ENCODE results near the gene DENND5A.
A peak's percentile ranks its signal among the peaks of the same experiment; 100 is the strongest.
"Not testable (repeated sequence)": the region's sequence is repeated elsewhere in the genome, so short reads cannot be mapped to it uniquely, and the experiment has no call there.

Gene DENND5A

GRCh38 chr11:9176136-9176535 lies 89.0 kb downstream of the DENND5A start:
- DNase-seq (ENCODE audit: low read depth), result no peak

DNA sequence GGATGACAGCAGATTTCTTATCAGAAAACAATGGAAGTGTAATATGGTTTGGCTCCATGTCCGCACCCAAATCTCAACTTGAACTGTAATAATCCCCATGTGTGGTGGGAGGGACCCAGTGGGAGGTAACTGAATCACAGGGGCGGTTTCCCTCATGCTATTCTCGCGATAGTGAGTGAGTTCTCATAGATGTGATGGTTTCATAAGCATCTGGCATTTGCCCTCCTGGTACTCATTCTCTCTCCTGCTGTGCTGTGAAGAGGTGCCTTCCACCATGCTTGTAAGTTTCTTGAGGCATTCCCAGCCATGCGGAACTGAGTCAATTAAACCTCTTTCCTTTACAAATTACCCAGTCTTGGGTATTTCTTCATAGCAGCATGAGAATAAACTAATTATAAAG lies 92.8 kb downstream of the DENND5A start:
- no peak for DNase-seq (ENCODE audit: low read depth)

GRCh38 chr11:9170450-9170849 lies 94.7 kb downstream of the DENND5A start:
- peak; percentile 51 for DNase-seq (ENCODE audit: low read depth)

GRCh38 chr11:9169595-9170295 lies 95.4 kb downstream of the DENND5A start:
- no peak for DNase-seq (ENCODE audit: low read depth)

GRCh38 chr11:9161991-9162390 lies 103.2 kb downstream of the DENND5A start:
- not testable (repeated sequence) for DNase-seq (ENCODE audit: low read depth)

DNA sequence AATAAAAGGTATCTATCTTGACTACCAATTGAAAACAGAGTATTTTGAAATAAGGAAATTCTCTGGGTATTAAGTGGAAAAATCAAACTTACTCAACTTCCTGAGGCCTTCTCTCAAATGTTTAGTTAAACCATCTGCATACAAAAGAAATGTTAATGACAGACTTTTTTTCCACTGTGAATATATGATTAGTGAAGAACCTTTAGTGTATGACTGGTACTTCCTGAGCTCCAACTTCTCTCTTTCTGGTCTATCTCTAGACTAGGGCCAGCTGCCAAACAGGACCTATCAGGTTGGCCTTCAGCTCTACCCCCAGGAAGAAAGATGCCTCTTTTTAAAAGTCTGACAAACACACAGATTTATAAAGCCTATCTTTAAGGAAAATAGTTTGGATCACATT lies 105.0 kb downstream of the DENND5A start:
- DNase-seq (ENCODE audit: low read depth), result no peak

DNA sequence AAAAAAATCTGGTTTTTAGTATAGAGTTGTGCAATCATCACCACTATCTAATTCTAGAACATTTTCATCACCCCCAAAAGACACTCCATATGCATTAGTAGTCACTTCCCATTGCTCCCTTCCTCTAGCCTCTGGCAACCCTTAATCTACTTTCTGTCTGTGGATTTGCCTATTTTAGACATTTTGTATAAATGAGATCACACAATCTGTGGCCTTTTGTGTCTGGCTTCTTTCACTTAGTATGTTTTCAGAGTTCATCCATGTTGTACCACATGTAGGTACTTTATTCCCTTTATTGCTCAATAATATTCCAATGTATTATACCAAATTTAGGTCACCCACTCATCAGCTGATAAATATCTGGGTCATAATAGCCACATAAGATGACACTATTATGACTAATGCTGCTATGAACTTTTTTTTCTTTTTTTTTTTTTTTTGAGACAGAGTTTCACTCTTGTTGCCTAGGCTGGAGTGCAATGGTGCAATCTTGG lies 106.2 kb downstream of the DENND5A start:
- no peak for DNase-seq (ENCODE audit: low read depth)

GRCh38 chr11:9155930-9156329 lies 109.2 kb downstream of the DENND5A start:
- DNase-seq (ENCODE audit: low read depth), result no peak

GRCh38 chr11:9153651-9154050 lies 111.5 kb downstream of the DENND5A start:
- no peak for DNase-seq (ENCODE audit: low read depth)

DNA sequence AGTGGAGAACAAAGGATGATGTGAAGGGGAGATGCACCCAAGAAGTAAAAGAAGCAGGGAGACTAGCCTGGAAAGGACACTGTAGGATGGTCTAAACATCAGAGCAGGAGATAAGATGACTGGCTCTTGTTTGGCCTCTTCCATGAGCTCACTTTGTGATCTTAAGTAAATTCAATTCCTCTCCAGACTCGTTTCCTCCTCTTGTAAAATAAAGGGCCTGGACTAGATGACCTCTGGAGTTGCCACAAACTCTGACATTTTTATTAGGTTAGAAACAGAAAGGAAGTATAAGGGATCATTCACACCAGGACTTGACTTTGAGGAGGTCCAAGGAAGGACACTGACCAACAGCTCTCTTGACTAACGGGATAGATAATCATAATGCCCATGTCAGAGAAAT lies 113.5 kb downstream of the DENND5A start:
- DNase-seq (ENCODE audit: low read depth), result no peak

GRCh38 chr11:9150926-9151325 lies 114.2 kb downstream of the DENND5A start:
- DNase-seq (ENCODE audit: low read depth), result no peak

DNA sequence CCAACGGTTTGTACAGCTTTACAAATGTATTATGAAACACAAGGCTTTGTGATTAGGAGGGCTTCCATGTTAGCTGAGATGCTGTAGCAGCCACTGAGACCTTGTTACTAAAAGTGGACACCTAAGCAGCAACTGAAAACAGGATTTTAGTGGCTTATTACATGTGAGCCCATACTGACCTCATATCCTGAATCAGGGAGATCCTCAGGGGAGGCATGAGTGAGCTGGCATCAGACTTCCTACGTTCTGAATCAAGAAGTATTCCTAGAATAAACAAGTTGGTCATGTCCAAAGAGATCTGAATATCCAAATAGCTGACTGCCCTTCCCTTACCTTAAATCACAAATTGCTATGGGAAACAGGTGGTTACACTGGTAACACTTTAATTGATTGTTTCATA lies 114.6 kb downstream of the DENND5A start:
- DNase-seq (ENCODE audit: low read depth), result no peak

GRCh38 chr11:9148727-9149126 lies 116.4 kb downstream of the DENND5A start:
- DNase-seq (ENCODE audit: low read depth), result no peak

GRCh38 chr11:9148035-9148434 lies 117.1 kb downstream of the DENND5A start:
- DNase-seq (ENCODE audit: low read depth), result no peak

- no peak for DNase-seq (ENCODE audit: low read depth)
These were observed 118.7 kb downstream of the DENND5A start for GRCh38 chr11:9146477-9146876.

DNA sequence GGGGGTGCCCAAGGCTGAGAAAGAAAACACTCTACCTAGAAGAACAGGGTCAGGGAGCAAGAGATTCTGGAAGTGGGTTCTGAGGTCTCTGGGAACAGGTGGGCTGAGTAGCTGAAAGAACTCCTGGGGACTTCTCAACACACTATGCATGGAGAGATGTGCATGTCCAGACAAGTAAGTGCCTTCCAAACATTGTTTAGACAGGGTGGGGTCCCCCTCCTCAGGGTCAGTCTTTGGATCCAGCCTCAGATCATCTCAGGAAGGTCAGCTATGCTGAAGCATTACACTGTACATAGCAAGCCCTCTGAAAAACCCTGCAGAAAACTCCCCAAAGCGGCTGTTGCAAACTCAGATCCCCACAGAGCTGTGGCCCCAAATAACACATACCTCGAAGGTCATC lies 119.9 kb downstream of the DENND5A start:
- DNase-seq (ENCODE audit: low read depth), result no peak

DNA sequence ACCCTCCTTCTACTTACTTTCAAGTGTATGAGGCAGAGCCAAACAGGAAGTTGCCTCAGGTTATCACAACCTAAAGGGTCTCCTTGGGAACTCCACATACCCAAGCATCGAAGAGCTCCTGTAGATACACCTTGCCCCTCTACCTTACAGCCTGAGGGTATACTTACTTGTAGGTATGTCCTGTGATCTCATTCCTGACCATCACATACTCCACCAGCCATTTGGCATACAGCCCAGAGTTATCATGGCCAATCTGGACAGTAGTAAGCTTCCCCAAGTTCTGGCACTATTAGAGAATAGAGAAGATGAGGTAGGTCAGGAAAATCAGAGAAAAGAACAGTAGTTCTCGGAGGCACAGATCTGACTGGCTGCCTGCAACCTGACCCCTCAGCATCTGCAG lies 120.3 kb downstream of the DENND5A start:
- no peak for DNase-seq (ENCODE audit: low read depth)

DNA sequence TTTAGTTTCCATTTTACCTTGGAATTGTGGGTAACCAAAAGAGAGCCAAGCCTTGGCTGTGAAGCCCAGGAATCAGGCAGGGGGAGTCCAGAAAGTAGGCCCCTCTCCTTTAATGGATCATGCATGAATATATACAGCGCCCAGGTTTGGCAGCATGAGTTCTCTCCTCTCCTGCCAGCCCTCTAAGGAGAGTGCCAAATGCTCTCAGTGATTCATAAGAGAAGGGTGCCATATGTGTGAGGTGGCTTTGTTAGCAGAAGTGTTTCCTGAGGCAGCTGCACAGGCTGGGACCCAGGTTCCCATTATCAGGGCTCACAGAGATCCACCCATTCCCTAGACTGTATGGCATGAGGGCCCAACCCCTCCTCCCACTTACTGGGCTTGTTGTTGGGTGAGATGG lies 121.4 kb downstream of the DENND5A start:
- DNase-seq (ENCODE audit: low read depth), result no peak

GRCh38 chr11:9142732-9143131 lies 122.4 kb downstream of the DENND5A start:
- no peak for DNase-seq (ENCODE audit: low read depth)

DNA sequence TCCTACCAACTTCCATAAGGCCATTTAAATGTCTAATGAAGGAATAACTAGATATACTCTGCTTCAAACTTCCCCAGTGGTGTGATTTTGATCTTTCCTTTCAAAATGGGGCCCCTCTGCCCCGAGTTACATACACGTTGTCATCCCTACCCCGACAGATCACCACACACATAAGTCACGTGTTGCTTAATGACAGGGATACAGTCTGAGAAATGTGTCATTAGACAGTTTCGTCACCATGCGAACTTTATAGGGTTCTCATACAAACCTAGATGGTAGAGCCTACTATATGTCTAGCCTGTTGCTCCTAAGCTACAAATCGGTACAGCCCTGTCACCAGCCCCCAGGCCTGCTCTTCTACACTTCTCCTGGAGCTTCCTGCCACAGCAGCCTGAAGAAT lies 124.0 kb downstream of the DENND5A start:
- DNase-seq (ENCODE audit: low read depth), result no peak

GRCh38 chr11:9139628-9140357 lies 125.4 kb downstream of the DENND5A start:
- DNase-seq (ENCODE audit: low read depth), result no peak

DNA sequence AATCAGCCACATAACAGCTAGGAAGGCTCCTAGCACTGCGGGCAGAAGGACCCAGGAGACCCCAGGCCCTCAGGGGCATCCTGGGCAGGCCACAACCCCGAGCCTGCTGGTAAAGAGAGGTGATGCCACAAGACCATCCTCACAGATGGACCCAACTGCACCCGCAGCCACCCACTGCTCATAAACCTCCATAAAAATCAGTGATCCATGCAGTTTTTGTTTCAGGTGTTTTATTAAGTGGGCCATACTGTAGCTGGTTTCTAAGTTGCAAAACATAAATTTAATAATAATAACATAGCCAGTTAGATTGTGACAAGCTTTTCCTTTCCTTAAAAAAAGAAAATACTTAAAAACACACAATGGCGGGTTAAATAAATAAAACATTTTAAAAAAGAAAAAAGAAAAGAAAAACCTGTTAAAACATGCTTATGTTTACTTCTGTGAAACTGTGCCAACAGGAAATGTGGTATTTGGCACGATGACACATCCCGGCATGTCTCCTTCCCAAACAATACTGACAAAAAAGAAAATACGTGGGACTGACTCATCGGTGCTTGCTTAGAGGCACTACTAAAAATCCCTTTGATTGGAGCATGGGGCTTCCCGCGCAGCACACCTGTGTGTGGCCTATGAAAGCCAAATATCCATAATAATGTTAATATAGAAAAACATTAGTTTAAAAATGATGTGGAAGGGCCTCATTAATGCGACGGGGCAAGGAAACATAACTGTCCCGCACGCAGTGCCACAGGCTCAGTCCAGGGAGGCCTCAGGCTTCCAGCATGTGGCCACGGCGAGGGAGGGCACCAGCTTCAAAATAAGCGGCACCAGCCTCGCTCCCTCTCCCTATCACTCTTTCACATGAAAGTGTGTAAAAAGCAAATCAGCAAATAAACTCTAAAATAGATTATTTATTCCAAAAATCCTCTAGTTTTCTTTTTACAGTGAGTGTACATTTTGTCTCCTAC lies 126.3 kb downstream of the DENND5A start:
- DNase-seq (ENCODE audit: low read depth), result peak; percentile 58

DNA sequence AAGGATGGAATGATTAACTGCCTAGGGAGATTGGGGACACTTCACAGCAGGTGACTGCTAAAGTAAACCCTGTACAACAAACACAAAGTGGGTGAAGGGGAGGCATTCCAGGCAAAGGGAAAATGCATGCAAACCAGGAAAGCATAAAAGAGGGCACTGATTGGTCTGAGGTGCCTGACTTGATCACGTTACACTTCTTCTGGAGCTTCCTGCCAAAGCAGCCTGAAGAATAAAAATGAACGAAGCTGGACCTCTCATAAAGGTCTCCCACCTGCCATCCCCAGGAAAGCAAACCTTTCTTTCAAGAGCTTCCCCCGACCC lies 127.1 kb downstream of the DENND5A start:
- DNase-seq (ENCODE audit: low read depth), result no peak

All from fibroblast of the conjunctiva (primary cell).